ENCODE results near the gene LARGE2. TPM values are rescaled to one million over a fixed set of nuclear protein-coding genes. Genes with fewer than 3 reads are reported as not detected.

The LARGE2 gene
- total and polyA plus RNA-seq, 2 of the 13 experiments (the other 11 are each of a cell fraction or from before 2014, with no cell fraction given) = 8.5 to 21.6 TPM

- TF ChIP-seq ZNF766 (CRISPR knock-in tag; IDR thresholded peaks at IDR 0.05; ENCODE audit: borderline replicate concordance) (no peak), GRHL1 (CRISPR knock-in tag; conservative IDR thresholded peaks at IDR 0.05) (no peak), KDM3A (CRISPR knock-in tag; IDR thresholded peaks at IDR 0.05; ENCODE audit: low read depth) (no peak), ZNF274 (CRISPR knock-in tag; IDR thresholded peaks at IDR 0.05) (no peak), NFKBIZ (CRISPR knock-in tag; IDR thresholded peaks at IDR 0.05) (no peak), ZNF296 (CRISPR knock-in tag; conservative IDR thresholded peaks at IDR 0.05) (no peak), MLLT10 (CRISPR knock-in tag; IDR thresholded peaks at IDR 0.05) (no peak), ATF6 (CRISPR knock-in tag; conservative IDR thresholded peaks at IDR 0.05) (no peak), ZNF562 (CRISPR knock-in tag; IDR thresholded peaks at IDR 0.05; ENCODE audit: borderline replicate concordance) (no peak), GLI4 (CRISPR knock-in tag; IDR thresholded peaks at IDR 0.05; ENCODE audit: borderline replicate concordance) (no peak), TERF1 (CRISPR knock-in tag; IDR thresholded peaks at IDR 0.05) (no peak), KDM5B (CRISPR knock-in tag; IDR thresholded peaks at IDR 0.05; ENCODE audit: borderline replicate concordance) (no peak; the same call in 1 of the 2 replicates), NONO (IDR thresholded peaks at IDR 0.05) (no peak), NONO (CRISPR knock-in tag; conservative IDR thresholded peaks at IDR 0.05) (0 out of 2 replicates have a peak, but pooled peaks have one; percentile 47), ZEB1 (IDR thresholded peaks at IDR 0.05; ENCODE audit: insufficient replicate concordance, low read depth) (peak; percentile 98), PAX8 (CRISPR knock-in tag; IDR thresholded peaks at IDR 0.05; ENCODE audit: borderline replicate concordance) (0 out of 2 replicates have a peak, but pooled peaks have one; percentile 80), SRF (IDR thresholded peaks at IDR 0.05; ENCODE audit: low read depth, low read length) (no peak), BCL6 (CRISPR knock-in tag; IDR thresholded peaks at IDR 0.05) (no peak), ZNF430 (CRISPR knock-in tag; IDR thresholded peaks at IDR 0.05) (no peak)
- TF ChIP-seq, protein P1, sequence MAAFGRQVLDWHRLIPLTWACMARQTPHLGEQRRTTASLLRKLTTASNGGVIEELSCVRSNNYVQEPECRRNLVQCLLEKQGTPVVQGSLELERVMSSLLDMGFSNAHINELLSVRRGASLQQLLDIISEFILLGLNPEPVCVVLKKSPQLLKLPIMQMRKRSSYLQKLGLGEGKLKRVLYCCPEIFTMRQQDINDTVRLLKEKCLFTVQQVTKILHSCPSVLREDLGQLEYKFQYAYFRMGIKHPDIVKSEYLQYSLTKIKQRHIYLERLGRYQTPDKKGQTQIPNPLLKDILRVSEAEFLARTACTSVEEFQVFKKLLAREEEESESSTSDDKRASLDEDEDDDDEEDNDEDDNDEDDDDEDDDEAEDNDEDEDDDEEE (CRISPR knock-in tag; IDR thresholded peaks at IDR 0.05) = no peak
- TF ChIP-seq, protein P2, sequence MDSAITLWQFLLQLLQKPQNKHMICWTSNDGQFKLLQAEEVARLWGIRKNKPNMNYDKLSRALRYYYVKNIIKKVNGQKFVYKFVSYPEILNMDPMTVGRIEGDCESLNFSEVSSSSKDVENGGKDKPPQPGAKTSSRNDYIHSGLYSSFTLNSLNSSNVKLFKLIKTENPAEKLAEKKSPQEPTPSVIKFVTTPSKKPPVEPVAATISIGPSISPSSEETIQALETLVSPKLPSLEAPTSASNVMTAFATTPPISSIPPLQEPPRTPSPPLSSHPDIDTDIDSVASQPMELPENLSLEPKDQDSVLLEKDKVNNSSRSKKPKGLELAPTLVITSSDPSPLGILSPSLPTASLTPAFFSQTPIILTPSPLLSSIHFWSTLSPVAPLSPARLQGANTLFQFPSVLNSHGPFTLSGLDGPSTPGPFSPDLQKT (CRISPR knock-in tag; IDR thresholded peaks at IDR 0.05; ENCODE audit: borderline replicate concordance) = no peak
Measured at GRCh38 chr11:45921561-45922424, 663 bp upstream of the LARGE2 start (continued).

Measured in HepG2 (cell line).